NCI-H2227 (cell line): ENCODE measurements around the gene GPC5.

ENCODE experiments used
- DNase-seq: peaks from one replicate; lab custom pipeline; 2025; ENCODE audit not compliant: unreplicated experiment; lab: John Stamatoyannopoulos, UW

Gene GPC5

GRCh38 chr13:91704398-91704797 lies 306.0 kb downstream of the GPC5 start:
- no peak for DNase-seq

GRCh38 chr13:91708558-91708957 lies 310.1 kb downstream of the GPC5 start:
- no peak for DNase-seq

GRCh38 chr13:91709180-91709579 lies 310.8 kb downstream of the GPC5 start:
- no peak for DNase-seq

- no peak for DNase-seq
Measured at GRCh38 chr13:91710733-91711132, 312.3 kb downstream of the GPC5 start.

- no peak for DNase-seq
Measured at GRCh38 chr13:91714855-91715254, 316.4 kb downstream of the GPC5 start.

GRCh38 chr13:91716436-91717065 lies 318.1 kb downstream of the GPC5 start:
- DNase-seq, result no peak

- no peak for DNase-seq
Measured at GRCh38 chr13:91719033-91719432, 320.6 kb downstream of the GPC5 start.

GRCh38 chr13:91721413-91721812 lies 323.0 kb downstream of the GPC5 start:
- DNase-seq, result no peak

- DNase-seq, result peak; percentile 0
Measured at GRCh38 chr13:91722267-91722884, 324.0 kb downstream of the GPC5 start.

- DNase-seq, result no peak
Measured at GRCh38 chr13:91724591-91724990, 326.2 kb downstream of the GPC5 start.

GRCh38 chr13:91725646-91726045 lies 327.2 kb downstream of the GPC5 start:
- DNase-seq, result no peak

- no peak for DNase-seq
Measured at GRCh38 chr13:91726671-91727070, 328.2 kb downstream of the GPC5 start.

GRCh38 chr13:91729859-91730258 lies 331.4 kb downstream of the GPC5 start:
- DNase-seq, result no peak

GRCh38 chr13:91739751-91740150 lies 341.3 kb downstream of the GPC5 start:
- no peak for DNase-seq

GRCh38 chr13:91740756-91741155 lies 342.3 kb downstream of the GPC5 start:
- DNase-seq, result no peak

GRCh38 chr13:91741925-91742324 lies 343.5 kb downstream of the GPC5 start:
- no peak for DNase-seq

GRCh38 chr13:91744284-91744683 lies 345.9 kb downstream of the GPC5 start:
- DNase-seq, result no peak

GRCh38 chr13:91745967-91746366 lies 347.5 kb downstream of the GPC5 start:
- DNase-seq, result no peak

- no peak for DNase-seq
Measured at GRCh38 chr13:91747186-91747585, 348.8 kb downstream of the GPC5 start.

GRCh38 chr13:91748416-91749089 lies 350.1 kb downstream of the GPC5 start:
- no peak for DNase-seq

- DNase-seq, result no peak
Measured at GRCh38 chr13:91758724-91759123, 360.3 kb downstream of the GPC5 start.

- DNase-seq, result no peak
Measured at GRCh38 chr13:91762957-91763356, 364.5 kb downstream of the GPC5 start.
